Natural killer cell (primary cell): Measurements from ENCODE around the gene MDK. TPM values are rescaled to one million over a fixed set of nuclear protein-coding genes. Genes with fewer than 3 reads are reported as not detected.

ENCODE experiments used
- ATAC-seq, 3 donors: fragments of 150-1000 bp in 2 of 3; fragments of 200-7000 bp in 1 of 3; cut with Tn5 transposase; 1 replicate in 1 of 3; 2 replicates in 2 of 3; pipeline ENCODE4 v1.10.0; 2021; ENCODE audit warnings: mild to moderate bottlenecking in 2 of 3, moderate library complexity in 2 of 3
- DNase-seq, 2 donors: peaks; one replicate each; pipeline versions ENCODE4 v3.0.0 to v3.0.0-alpha.2; 2013 to 2021; ENCODE audit warnings: mixed read lengths in 1 of 2
- H3K27ac ChIP-seq: one replicate; pipeline ENCODE4 v1.5.1; 2013; ENCODE audit warnings: mild to moderate bottlenecking, low read length
- H3K27me3 ChIP-seq: one replicate; pipeline ENCODE4 v1.6.1; 2013; ENCODE audit warnings: low read length; ENCODE audit not compliant: control insufficient read depth, insufficient read depth
- H3K36me3 ChIP-seq: one replicate; pipeline ENCODE4 v1.6.1; 2013; ENCODE audit warnings: low read length; ENCODE audit not compliant: control insufficient read depth, insufficient read depth
- H3K4me1 ChIP-seq: one replicate; pipeline ENCODE4 v1.6.1; 2013; ENCODE audit warnings: low read length; ENCODE audit not compliant: control insufficient read depth, insufficient read depth
- H3K4me3 ChIP-seq: one replicate; pipeline ENCODE4 v1.5.1; 2013; ENCODE audit warnings: low read length
- H3K9me3 ChIP-seq: one replicate; pipeline ENCODE4 v1.6.1; 2013; ENCODE audit warnings: low read length; ENCODE audit not compliant: control insufficient read depth, insufficient read depth
- H3K27ac Mint-ChIP-seq, 2 donors: one replicate each; pipeline ENCODE4 v1.8.0; 2022; ENCODE audit warnings: mild to moderate bottlenecking in 2 of 2, mixed read lengths in 2 of 2, moderate library complexity in 1 of 2
- H3K27me3 Mint-ChIP-seq, 2 donors: one replicate each; pipeline ENCODE4 v1.8.0; 2022; ENCODE audit warnings: low read depth in 2 of 2, mixed read lengths in 2 of 2
- H3K36me3 Mint-ChIP-seq: one replicate; pipeline ENCODE4 v1.8.0; 2022; ENCODE audit warnings: mixed read lengths
- H3K4me1 Mint-ChIP-seq, 2 donors: one replicate each; pipeline ENCODE4 v1.8.0; 2022; ENCODE audit warnings: mixed read lengths in 2 of 2
- H3K4me3 Mint-ChIP-seq: one replicate; pipeline ENCODE4 v1.8.0; 2022; ENCODE audit warnings: mild to moderate bottlenecking, moderate library complexity, mixed read lengths
- H3K9me3 Mint-ChIP-seq, 2 donors: one replicate each; pipeline ENCODE4 v1.8.0; 2022; ENCODE audit warnings: mixed read lengths in 2 of 2
- CTCF ChIP-seq: fragments of 200-600 bp; IDR thresholded peaks from one replicate; pipeline ENCODE4 v1.8.0; 2022; ENCODE audit warnings: antibody characterized with exemption
- WGBS: methylation state at CpG from one replicate; pipeline ENCODE4 v1.1.7; 2013; ENCODE audit warnings: missing lambda C conversion rate; ENCODE audit not compliant: insufficient coverage; 5-methylcytosine and 5-hydroxymethylcytosine counted together
- intact Hi-C: fragments of 100-400 bp; cut with micrococcal nuclease; formaldehyde crosslinking; loops from one replicate; pipeline ENCODE4 v1.14.2; 2022
- total RNA-seq, 4 donors: library from RNA; stranded (reverse); fragments of 120-200 nt in 1 of 4; gene quantifications; one replicate each; pipeline versions ENCODE4 v1.2.3 to v1.2.4, GENCODE V29; 2013 to 2022

MDK gene
- total RNA-seq, 3 donors from 2014 or later (not counting 1 experiment from before 2014, with no cell fraction given): 4.5 to 10.6 (median 6.3) TPM

GRCh38 chr11:46361283-46362155 lies 19.9 kb upstream of the MDK start:
- Histone ChIP-seq H3K4me1 (peaks cover 79% of the 10 kb centered on the region), H3K27ac (peak overlapping the region; percentile 47), H3K36me3 (peaks cover 23% of the 10 kb centered on the region), H3K27me3 (no peaks in the 10 kb centered on the region), H3K9me3 (no peaks in the 10 kb centered on the region), H3K4me3 (peak overlapping the region; percentile 19)
- TF ChIP-seq CTCF: no peak
- Mint-ChIP-seq H3K27me3 (no peaks in the 10 kb centered on the region), H3K27ac (peak overlapping the region; percentile 81 to 94), H3K36me3 (no peaks in the 10 kb centered on the region), H3K9me3 (no peaks in the 10 kb centered on the region), H3K4me3 (peak overlapping the region; percentile 86), H3K4me1 (peaks cover 54 to 70% of the 10 kb centered on the region in 2 donors)
- DNase-seq (peak; percentile 56 to 84), ATAC-seq (peak; percentile 87 to 91 (median 89))
- intact Hi-C loops: no loop called here
- 5% methylated on average over 26 of the region's 26 CpGs for WGBS

- 61% methylated on average over 20 of the region's 20 CpGs for WGBS
- Histone ChIP-seq H3K4me1 (peaks cover 78% of the 10 kb centered on the region), H3K4me3 (no peak overlapping the region), H3K9me3 (no peaks in the 10 kb centered on the region), H3K27ac (peak overlapping the region; percentile 47), H3K36me3 (peaks cover 27% of the 10 kb centered on the region), H3K27me3 (no peaks in the 10 kb centered on the region)
- Mint-ChIP-seq H3K27me3 (no peaks in the 10 kb centered on the region), H3K4me1 (peaks cover 46 to 67% of the 10 kb centered on the region in 2 donors), H3K4me3 (peak overlapping the region; percentile 86), H3K9me3 (no peaks in the 10 kb centered on the region), H3K36me3 (no peaks in the 10 kb centered on the region), H3K27ac (peak overlapping the region; percentile 86 to 94)
- no peak for TF ChIP-seq CTCF
- DNase-seq (no peak), ATAC-seq (no peak)
- intact Hi-C loops: no loop called here
Observed at GRCh38 chr11:46362156-46363030, 19.1 kb upstream of the MDK start.

- no peaks in the 10 kb centered on the region for H3K27me3 ChIP-seq
- Mint-ChIP-seq H3K27me3 (no peaks in the 10 kb centered on the region), H3K4me3 (peak overlapping the region; percentile 86), H3K4me1 (peaks cover 40 to 67% of the 10 kb centered on the region in 2 donors), H3K27ac (peak overlapping the region; percentile 86 to 94), H3K9me3 (no peaks in the 10 kb centered on the region), H3K36me3 (no peaks in the 10 kb centered on the region)
- no peak overlapping the region for H3K4me3 ChIP-seq
- ATAC-seq: peak; percentile 28 to 39 (median 33)
- H3K27ac ChIP-seq: peak overlapping the region; percentile 47
- intact Hi-C loops: no loop called here
- TF ChIP-seq CTCF: no peak
- H3K36me3 ChIP-seq: peaks cover 31% of the 10 kb centered on the region
- peaks cover 78% of the 10 kb centered on the region for H3K4me1 ChIP-seq
- no peaks in the 10 kb centered on the region for H3K9me3 ChIP-seq
- no peak for DNase-seq
- WGBS: 37% methylated on average over 9 of the region's 9 CpGs
Observed at GRCh38 chr11:46363031-46363407, 18.4 kb upstream of the MDK start.
